HG03103 (cell line): Measurements from ENCODE around the gene CHRFAM7A.
"Not testable (repeated sequence)": the region's sequence is repeated elsewhere in the genome, so short reads cannot be mapped to it uniquely, and the experiment has no call there.

Source experiments
- ATAC-seq: cut with Tn5 transposase; IDR thresholded peaks from one replicate; pipeline ENCODE4 v1.9.1; 2021; ENCODE audit warnings: low read depth; ENCODE audit not compliant: unreplicated experiment

CHRFAM7A gene

DNA sequence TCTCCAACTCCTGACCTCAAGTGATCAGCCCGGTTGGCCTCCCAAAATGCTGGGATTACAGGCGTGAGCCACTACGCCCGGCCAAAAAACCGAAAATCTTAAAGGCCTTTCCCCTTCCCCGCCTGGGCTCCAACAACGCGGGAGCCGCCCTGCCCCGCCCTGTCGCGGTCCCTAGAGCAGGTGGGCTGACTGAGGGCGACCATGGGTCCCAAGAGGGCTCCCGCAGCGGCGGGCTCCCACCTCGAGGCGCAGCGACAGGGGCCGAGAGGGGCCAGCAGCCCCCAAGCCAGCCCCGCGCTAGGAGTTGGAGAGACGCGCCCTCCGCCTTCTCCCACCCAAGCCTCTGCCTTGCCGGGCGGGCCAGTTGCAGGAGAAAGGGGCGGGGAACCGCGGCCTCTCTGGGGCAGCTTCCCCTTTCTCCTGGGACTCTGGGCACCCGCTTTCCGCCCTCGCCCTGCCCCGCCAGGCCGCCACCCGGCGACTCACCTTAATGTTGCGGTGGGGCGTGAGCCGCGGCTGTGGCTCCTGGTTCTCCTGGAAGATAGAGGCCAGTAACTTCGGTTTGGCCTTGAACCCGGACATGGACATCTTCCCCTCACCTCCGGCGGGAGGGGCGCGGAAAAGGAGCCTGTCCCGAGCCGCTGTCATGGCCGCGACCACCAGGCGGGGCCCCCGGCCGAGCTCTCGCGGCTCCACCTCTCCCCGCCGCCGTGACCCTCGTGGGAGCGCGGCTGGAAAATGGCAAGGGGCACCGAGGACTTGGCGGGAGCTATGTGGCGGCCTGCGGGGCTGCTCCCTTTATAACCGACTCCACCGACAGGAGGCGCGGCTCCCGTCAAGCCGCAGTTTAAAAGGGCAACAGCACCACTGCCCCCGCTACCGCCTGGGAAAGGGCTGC lies at the start of gene CHRFAM7A:
TSS of gene CHRFAM7A (minus strand) at position 775 of the 898 bp plus-strand sequence. CDS start 10,189 bp downstream, outside the sequence.
- not testable (repeated sequence) for ATAC-seq

DNA sequence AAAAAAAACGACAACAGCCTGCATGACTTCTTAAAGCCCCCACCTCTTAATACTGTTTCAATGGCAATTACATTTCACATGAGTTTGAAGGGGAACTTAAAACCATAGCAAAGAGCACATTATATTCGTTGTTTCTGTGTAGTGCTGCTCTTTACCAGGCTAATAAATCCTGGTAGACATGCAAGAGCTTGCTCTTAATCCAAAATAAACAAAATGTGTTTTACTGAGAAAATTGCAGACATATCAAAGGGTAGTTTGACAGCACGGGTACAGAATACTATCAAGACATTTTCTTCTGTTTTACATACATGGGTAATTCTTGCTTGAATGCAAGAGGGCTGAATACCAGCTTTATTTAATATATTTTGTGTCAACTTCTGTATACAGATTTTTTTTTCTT lies 45.0 kb upstream of the CHRFAM7A start:
- not testable (repeated sequence) for ATAC-seq

DNA sequence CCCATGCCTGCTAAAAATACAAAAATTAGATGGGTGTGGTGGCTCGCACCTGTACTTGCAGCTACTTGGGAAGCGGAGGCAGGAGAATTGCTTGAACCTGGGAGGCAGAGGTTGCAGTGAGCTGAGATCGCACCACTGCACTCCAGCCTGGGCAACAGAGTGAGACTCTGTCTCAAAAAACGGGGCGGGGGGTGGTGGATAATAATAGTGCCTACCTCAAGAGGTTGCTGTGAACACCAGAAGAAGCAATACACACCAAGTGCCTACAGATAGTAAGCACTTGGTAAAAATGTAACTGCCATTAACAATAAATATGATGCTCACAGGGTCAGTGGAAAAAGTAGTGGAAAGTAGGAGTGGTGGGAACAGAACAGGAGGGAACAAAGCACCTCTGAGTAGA lies 42.5 kb upstream of the CHRFAM7A start:
- not testable (repeated sequence) for ATAC-seq

DNA sequence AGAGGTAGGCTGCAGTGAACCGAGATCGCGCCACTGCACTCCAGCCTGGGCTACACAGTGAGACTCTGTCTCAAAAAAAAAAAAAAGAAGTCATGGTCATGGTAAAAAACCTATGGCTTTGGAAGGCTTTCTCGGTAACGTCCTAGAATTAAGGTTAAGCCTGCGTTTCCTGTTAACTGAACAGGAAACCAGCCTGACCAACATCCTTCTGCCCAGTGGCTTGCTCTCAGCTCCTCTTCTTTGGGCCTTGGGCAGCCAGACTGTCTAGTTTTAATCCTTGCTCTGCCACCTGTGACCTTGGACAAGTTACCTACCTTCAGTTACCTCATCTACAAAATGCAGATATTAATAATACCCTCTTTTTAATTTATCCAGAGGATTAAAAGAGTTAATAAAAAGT lies 27.4 kb upstream of the CHRFAM7A start:
- ATAC-seq = not testable (repeated sequence)

DNA sequence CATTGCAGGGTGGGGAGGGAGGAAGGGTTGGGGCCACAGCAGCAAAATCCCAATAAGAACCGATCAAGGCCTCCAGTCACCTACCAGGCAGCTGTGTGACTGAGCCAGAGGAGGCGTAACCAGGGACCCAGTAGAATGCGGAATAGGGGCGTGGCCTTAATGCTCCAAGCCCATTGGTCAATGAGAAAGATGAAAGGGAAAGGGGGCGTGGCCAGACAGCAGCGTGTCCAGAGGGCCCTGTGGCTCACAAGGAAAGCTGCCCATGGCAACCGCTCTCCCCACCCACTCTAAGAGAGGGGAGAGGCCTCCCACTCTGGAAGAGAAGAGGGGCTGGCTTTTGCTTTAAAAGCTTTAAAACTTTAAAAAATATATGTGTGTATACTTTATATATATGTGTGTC lies 20.8 kb upstream of the CHRFAM7A start, which contains the start of gene GOLGA8R:
TSS of gene GOLGA8R (minus strand) at position 101 of the 400 bp plus-strand sequence. CDS start at position 3, 98 bp downstream.
- not testable (repeated sequence) for ATAC-seq

DNA sequence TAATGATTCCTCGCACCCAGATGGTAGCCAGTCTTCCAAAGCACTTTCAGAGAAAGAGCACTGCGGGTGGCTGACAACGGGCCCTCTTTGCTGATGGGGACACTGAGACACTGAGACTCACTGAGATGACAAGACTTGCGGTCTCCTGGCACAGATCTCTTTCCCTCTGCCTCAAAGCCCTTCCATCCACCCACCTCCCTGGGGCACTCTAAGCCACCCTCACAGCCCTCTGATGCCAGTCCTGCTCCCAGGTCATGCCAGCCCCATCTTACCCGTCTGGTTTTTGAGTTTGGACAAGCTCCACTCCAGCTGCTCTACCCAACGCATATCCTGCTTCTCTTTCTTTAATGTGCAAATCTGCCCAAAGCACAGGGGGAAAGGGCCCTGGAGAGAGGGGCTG lies 14.3 kb upstream of the CHRFAM7A start:
- not testable (repeated sequence) for ATAC-seq

DNA sequence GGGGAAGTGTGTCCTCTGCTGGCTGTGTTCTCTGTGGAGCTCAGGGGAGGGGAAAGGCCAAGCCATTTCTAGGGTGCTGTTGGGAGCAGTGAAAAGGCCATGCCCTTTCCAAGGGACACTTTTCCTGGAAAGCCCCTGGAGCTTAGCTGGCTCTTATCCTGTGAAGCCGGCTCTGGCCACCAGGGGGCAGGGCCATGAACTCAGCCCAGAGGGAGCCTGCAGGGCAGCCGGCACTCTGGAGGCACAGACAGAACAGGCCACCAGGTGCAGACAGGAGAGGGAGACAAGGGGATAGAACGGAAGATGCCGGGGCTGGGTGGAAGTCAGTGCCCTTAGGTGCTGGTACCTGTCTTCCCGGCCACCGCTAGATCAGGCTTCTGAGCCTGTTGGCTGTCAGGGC lies 5.6 kb upstream of the CHRFAM7A start:
- ATAC-seq = not testable (repeated sequence)

DNA sequence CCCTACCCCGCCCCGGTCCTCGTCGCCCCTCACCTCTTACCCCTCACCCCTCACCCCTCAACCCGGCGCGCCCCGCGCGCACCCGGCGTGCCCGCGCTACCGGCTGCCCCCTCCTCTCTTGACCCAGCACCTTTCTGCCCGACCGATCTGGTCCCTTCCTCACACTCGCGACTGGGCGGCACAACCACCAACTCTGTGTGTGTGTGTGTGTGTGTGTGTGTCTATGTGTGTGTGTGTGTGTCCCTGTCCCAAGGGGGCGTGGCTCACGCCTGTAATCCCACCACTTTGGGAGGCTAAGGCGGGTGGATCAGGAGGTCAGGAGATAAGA lies 288 bp upstream of the CHRFAM7A start:
- not testable (repeated sequence) for ATAC-seq

DNA sequence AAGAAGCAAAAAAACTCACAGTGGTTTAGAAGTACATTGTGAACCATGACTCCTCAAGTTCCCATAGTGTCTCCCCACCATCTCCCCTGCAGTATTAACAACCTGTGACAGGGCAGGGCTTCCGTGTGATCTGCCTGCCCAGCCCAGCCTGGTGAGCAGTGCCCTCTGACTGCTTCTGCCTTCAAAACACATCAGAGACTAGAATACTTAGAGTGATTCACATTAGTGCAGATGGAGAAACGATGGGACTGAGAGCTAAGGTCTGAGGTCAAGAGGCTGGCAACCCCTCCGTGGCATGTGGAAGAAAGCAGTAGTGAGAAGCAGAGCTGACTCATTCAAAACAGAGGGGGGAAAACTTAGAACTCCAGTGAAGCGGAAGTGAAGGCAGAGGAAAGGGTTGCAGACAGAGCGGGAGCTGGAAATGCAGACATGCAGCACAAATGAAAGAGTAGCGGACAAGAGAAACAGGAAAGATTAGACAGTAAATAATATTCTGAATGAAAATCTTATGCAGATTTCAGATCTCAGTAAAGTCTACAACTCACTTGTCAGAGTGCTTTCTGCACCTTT lies 6.9 kb downstream of the CHRFAM7A start:
- ATAC-seq = not testable (repeated sequence)

DNA sequence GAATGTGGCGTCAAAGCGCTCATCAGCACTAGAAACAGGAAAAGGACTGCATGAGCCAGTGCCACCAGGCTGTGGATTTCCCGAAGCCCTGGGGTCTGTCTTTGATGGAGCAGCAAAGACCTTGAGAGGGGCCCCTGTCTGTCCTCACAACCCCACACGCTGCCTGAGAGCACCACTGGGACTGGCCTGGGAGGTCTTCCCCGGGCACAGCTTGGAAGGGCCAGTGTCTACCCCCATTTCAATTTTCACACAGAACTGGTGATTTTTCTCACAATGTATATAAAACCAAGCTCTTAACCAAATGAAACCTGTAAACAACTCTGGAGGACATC lies 16.3 kb downstream of the CHRFAM7A start:
- not testable (repeated sequence) for ATAC-seq

DNA sequence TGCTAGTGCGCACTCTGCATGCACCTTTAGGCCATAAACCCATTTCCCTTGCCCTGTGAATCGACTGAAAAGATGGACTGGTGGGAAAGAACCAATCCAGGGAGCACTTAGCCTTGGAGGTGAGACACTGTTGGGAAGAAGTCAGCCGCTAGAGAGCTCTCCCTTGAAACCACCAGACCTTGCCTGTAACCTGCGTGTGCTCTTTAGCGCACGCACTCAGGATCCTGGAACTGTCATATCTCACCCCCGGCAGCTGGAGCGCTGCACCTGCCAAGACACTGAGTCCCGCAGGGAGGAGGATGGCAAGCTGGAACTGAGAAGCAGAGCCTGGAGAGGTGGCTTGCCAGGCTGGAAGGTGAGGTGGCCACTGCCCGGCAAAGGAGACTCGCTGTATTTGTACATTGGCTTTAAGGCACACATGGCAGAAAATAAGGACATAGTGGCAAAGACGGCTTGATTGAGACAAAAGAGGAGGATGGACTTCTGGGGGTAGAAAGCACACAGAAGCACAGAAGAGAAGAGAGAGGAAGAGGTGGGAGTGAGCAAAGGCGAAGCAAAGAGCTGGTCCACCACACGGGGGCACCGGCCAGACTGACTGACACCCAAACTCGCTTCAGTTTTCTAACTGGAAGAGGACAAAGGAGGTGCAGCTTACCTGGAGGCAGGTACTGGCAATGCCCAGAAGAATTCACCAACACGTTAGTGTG lies 16.8 kb downstream of the CHRFAM7A start:
- not testable (repeated sequence) for ATAC-seq

DNA sequence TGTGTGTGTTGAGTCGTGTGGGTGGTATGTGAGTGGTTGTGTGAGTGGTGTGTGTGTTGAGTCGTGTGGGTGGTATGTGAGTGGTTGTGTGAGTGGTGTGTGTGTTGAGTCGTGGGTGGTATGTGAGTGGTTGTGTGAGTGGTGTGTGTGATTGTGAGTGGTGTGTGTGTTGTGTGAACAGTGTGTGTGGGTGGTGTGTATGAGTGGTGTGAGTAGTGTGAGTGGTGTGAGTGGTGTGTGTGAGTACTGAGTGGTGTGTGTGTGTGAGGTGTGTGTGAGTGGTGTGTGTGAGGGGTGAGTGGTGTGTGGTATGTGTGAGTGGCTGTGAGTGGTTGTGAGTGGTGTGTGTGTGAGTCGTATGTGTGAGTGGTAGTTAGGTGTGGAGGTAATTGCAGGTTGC lies 17.5 kb downstream of the CHRFAM7A start:
- not testable (repeated sequence) for ATAC-seq

DNA sequence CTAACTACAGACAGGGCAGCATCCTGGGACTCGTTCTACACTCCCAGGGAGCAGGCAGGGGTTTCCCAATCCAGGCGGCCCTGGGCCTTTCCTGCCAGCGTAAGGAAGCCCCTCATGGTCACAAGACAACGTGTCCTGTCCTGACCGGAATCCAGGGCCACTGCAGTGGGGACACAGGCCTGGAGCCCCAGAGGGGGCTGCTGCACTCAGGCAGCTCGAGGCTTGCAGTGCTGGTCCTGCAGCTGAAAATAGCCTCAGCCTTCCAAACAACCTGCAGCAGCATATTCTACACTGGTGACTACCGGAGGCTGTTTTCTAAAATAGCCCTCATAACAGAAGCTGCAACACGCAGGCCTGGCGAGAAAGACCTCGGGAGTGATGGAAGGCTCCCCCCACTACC lies 18.5 kb downstream of the CHRFAM7A start:
- ATAC-seq = not testable (repeated sequence)

DNA sequence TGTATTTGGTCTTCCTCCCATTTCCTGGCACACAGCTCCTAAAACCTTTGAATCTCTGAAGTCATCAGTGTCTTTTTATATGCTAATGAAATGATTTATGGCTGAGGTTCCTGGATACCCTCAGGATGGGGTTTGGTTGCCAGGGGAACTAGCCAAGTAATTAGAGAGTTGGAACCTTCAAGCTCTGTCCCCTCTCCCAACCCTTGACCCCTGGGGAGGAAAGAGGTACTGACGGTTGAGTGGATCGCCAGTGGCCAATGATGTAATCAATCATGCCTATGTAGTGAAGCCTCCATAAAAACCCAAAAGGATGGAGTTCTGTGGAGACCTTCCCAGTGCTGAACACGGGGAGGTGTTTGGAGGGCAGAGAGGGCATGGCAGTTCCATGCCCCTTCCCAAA lies 25.1 kb downstream of the CHRFAM7A start:
- ATAC-seq = not testable (repeated sequence)

DNA sequence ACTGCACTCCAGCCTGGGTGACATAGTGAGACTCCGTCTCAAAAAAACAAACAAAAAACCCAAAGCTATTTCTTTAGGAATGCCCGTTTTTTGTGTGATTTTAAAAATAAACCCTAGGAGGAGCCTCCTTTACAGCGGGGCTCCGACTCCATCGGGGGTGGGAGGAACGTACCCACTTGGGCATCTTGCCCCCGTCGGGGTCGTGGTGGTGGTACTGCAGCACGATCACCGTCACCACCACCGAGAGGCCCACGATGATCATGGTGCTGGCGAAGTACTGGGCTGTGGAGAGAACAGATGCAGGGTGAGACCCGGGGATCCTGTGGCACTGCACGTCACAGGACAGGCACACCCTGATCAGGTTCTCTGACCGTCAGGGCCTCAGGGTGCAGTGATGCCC lies 26.1 kb downstream of the CHRFAM7A start:
- not testable (repeated sequence) for ATAC-seq

DNA sequence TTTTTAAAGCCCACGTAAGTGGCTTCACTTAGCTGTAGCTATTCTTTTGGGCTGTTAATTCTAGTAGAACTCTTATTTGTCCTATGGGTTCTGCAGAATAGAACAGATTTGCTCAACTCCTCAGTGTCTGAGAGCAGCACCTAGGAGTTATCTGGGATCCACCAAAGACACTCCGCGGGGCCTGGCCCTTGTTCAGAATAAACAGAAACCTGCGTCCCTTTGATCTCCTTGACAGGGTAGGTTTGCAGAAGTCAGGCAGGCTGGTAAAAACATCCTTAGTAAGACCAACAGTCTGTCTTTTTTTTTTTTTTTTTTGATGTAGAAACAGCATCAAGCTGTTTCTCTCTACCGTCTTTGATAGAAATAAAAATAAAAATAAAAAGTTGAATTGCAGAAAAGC lies 31.9 kb downstream of the CHRFAM7A start:
- ATAC-seq = not testable (repeated sequence)

DNA sequence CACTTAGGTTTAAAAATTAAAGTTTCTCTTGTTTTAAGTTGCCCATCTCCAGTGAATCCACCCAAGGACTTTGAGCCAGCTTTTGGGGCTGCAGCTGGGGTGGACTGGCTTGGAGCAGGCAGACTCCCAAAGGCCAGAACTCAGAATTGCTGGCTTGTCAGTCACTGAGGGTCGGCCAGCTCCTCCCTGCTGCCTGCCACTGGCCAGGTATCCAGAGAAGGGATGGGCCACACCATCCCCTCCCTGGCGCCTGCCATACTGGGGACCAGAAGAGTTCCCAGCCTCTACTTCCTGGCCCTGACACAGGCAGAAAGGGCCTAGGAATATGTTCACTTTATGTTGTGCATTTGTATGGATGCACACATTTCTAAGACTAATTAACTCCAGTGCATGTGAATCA lies 32.4 kb downstream of the CHRFAM7A start:
- not testable (repeated sequence) for ATAC-seq

DNA sequence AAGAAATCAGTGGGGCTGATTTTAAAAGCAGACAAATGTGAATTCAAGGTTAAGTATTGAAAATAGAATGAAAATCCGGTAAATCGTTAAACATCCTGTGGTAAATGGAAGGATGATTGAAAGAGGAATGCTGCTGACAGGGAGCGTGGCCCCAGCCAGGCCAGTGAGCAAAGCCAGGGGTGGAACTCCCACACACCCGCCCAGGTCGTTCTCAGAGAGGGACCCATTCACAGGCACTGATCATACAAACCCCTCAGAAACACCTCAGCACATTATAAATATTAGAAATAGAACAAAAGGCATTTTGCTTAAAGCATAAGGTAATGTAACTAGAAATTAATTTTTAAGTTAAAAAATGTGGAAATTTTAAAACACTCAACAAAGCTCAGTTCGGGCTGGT lies 38.3 kb downstream of the CHRFAM7A start:
- not testable (repeated sequence) for ATAC-seq

DNA sequence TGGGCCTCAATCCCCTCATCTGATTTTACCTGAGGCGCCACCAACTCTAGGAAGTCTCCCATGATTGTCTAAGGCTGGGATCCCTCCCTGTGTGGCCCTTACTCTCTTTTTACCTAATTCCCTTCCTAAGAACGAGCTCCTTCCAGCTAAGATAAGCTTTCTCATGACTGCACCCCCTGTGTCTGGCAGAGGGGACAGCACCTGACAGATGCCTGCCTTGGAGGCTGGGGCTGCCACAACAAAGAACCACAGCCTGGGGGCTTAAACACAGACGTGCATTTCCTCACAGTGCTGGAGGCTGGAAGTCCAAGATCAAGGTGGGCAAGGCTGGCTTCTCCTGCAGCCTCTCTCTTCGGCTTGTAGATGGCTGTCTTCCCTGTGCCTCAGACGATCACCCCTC lies 43.5 kb downstream of the CHRFAM7A start:
- ATAC-seq = not testable (repeated sequence)

DNA sequence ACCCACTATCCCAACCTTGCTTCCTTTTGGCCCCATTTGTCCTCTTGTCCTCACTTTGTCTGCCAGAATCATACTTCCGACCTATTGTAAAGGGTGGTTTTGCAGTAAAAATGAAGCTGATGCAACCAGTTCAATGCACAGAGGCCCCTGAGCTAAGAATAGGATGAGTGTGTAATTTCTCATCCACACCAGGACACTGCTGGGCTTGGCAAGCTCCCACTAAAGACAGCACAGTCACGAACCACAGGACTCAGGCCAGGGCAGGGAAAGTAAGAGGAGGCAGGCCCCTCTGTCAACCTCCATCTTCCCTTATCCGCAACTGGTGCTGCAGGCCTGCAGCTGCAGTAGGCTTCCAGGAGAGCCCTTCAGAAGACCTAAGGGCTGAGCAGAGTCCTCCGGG lies 56.8 kb downstream of the CHRFAM7A start:
- ATAC-seq = not testable (repeated sequence)

DNA sequence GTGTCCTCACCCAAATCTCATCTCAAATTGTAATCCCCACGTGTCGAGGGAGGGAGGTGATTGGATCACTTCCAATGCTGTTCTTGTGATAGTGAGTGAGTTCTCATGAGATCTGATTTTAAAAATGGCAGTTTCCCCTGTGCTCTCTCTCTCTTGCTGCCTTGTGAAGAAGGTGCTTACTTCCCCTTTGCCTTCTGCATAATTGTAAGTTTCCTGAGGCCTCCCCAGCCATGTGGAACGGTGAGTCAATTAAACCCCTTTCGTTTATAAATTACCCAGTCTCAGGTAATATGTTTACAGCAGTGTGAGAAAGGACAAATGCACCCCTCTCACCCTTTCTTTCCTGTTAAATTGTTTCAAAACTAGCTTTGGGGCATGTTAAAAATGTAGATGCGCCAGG lies 59.2 kb downstream of the CHRFAM7A start:
- ATAC-seq = not testable (repeated sequence)
